HG02623 (cell line): Measurements from ENCODE around the gene ZNF576.
"Not testable (repeated sequence)": the region's sequence is repeated elsewhere in the genome, so short reads cannot be mapped to it uniquely, and the experiment has no call there.

Experiments used
- ATAC-seq: cut with Tn5 transposase; IDR thresholded peaks from one replicate; pipeline ENCODE4 v1.9.1; 2021; ENCODE audit warnings: moderate library complexity; ENCODE audit not compliant: unreplicated experiment

Gene ZNF576

DNA sequence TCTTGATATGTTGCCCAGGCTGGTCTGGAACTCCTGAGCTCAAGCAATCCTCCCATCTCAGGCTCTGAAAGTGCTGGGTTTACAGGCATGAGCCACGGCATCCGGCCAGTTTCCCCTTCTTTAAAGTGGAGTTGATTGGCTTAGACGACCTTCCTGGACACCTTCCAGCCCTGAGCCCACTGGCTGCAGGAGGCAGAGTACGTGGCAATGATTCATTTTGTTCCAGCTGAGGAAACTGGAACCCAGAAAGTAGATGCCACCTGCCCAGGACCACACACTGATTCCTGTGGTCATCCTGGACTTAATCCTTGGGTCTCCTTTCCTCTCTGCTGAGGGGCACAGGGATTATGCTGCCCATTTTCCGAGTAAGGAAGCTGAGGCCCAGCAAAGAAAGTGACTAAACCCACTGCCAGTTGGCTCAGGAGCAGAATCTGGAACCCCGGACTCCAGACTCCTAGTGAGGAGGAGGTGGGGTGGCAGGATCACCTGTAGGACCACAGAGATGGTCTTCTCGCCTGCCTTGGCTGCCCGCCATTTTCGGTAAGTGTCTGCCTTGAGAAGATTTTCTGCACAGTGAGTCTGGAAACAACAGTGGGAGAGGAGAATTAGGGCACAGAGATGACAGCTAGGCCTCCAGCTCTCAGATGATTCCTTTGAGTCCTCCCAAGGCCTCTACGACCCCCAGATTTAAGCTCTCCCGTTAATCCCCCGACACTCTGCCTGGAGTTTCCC is 21.8 kb upstream of the ZNF576 start:
- ATAC-seq, result no peak

DNA sequence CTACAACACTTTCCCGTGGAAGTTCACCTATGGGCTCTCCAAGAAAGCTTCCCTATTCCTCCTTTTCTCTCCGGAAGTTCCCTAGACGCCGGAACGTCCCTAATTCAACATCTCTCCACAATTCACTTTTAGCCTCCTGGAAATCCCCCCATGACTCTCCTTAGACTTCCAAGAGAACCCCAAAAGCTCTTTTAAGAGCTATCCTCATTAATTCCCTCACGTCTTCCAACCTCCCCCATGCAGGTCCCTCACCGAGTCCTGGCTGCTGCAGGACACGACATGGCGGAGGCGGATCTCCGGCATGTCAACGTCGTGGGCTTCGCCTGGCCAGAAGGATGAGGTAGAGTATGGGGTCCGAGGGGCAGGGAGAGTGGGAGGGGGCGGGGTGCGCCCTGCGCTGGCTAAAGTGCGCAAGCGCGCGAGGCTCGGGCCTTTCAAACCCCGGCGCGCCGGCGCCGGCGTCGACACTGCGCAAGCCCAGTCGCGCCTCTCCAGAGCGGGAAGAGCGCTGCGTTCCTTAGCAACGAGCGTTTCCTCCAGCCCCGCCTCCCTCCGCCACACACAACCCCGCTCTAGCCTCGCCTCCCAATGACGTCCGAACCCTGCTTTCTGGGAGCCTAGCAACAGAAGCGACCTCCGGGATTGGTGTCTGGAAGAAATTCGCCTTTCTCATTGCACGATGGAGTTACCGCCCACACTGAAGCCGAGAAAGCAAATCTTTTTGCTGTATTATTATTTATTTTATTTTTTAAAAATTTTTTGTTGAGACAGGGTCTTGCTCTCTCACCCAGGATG is 21.0 kb upstream of the ZNF576 start, which contains the start of the genes PINLYP and XRCC1:
PINLYP (plus strand) TSS at position 646 of the 795 bp plus-strand sequence. CDS start 1,391 bp downstream, outside the sequence.
XRCC1 (minus strand) TSS at position 372 of the 795 bp plus-strand sequence; CDS start at position 303, 69 bp downstream.
- peak; percentile 95 for ATAC-seq

DNA sequence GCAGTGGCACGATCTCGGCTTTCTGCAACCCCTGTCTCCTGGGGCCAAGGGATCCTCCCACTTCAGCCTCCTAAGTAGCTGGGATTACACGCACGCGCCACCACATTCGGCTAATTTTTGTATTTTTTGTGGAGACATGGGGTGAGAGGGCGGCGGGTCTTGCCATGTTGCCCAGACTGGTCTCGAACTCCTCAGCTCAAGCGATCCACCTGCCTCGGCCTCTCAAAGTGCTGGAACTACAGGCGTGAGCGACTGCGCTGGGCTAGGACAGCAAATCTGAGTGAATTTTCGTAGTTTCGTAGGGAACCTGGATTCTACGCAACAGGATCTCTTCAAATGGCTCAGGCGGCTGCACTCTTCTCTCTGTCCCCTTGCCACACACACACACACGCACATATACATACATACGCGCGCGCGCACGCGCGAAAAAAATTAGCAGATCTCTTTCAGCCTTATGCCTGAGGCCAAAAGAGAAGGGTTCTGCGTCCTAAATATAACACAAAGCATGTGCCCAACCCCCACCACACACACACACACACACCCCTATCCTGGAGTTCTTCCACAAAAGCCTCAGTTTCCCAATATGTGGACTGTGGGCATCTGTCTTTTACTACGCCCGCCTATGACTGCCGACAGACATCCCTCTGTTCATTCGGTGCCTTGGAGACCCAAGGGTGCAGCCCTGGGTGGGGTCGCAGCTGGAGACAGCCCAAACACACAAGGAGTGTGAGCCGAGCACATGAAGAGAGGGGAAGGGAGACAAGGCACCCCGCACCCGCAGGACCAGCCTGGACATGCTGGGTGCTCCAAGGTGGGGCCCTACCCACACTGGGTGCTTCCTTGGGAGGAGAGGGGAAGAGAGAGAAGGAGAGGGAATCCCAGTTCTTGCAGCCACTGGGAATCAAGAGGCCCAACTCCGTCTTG is 20.2 kb upstream of the ZNF576 start:
- no peak for ATAC-seq

DNA sequence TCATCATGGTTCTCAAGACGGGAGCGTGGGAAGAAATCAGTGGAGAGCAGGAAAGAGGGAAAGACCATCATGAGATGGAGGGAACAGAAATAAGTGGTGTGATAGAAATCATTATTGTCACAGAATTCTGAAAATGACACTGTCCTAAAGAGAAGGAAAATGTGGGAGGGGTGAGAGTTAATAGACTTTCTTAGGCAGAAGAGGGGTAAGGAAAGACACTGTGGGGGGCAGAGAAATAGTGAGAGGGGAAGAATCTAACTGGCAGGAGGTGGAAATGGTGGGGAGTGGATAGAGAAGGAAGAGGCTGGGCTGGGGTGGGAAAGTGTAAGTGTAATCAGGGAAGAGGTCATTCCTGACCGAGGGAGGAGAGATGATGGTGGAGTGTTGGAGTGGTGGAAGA is 17.6 kb upstream of the ZNF576 start:
- no peak for ATAC-seq

DNA sequence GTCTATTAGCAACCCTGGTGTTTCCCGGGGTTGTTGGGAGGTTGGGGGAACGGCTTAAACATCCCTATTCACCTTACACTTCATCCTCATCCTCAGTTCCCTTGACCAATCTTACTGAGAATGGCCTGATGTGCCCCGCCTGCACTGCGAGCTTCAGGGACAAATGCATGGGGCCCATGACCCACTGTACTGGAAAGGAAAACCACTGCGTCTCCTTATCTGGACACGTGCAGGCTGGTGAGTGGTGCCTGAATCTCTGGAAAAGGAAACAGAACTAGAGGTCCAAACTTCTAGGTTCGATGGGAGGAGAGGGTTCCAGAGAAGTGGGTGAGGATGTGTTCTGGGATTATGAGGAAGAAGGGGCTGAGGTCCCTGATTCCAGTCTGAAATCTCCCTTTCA is 14.9 kb upstream of the ZNF576 start:
- no peak for ATAC-seq

DNA sequence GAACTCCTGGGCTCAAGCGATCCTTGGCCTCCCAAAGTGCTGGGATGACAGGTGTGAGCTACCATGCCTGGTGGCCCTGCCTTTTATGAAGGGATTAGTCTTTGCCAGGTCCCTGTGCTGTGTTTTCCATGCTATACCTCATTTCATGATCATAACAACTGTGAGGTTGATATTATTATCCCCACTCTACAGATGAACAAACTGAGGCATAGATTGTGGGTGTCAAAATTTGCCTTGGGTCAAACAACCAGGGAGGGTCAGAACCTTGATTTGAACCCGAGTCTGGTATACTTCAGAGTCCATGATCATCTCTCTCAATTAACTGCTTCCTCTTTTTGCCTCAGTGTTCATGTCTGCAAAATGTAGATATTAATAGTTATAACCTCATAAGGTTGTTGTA is 13.9 kb upstream of the ZNF576 start:
- ATAC-seq, result no peak

DNA sequence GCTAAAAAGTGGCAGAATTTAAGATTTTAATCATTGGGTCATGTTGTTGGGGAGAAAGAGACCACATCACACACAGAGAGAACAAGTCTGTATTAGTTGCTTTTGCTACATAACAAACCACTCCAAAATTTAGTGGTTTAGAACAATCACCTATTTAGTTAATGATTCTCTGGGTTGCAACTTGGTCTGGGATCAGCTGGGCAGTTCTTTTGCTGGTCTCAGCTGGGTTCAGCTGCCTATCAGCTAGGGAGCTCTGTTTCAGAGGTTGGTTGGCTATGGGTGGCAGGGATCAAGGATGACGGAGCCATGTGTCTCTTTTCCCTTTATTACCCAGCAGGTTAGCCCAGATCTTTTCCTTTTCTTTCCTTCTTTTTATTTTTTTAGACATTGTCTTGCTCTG is 11.9 kb upstream of the ZNF576 start:
- ATAC-seq, result no peak

DNA sequence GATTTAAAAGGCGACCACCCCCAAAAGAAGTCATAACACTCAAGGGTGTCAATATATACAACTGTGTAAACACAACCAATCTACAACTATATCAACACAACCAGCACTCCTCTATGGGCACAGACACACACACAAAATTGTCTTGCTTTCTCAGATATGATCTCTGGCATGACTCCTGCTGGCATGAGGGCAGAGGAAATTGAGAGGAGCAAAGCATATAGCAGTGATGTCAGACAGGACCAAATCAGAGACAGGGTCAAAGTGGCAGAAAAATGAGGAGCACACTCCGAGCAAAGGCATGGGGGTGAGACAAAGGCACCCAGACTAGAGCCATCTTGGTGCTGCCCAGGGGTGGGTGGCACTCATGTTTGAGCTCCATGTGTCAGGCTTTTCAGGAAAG is 10.0 kb upstream of the ZNF576 start:
- ATAC-seq, result no peak

DNA sequence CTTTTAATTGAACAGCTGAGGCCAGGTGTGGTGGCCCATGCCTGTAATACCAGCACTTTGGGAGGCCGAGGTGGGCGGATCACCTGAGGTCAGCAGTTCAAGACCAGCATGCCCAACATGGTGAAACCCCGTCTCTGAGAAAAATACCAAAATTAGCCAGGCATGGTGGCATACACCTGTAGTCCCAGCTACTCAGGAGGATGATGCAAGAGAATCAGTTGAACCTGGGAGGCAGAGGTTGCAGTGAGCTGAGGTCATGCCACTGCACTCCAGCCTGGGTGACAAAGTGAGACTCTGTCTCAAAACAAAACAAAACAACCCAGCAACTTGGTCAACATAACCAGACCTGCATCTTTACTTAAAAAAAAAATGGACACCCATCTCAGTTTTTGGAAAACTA is 9.4 kb upstream of the ZNF576 start:
- not testable (repeated sequence) for ATAC-seq

DNA sequence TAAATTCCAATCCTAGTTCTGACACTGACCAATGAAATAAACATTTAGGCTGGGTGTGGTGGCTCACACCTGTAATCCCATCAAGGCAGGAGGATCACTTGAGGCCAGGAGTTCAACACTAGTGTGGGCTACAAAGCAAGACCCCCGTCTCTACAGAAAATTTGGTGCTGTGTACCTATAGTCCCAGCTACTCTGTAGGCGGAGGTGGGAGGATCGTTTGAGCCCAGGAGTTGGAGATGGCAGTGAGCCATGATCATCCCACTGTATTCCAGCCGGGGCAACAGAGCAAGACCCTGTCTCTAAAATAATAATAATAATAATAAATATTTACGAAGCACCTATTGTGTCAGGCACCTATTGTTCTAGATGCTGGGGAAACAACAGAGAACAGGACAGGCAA is 7.1 kb upstream of the ZNF576 start:
- no peak for ATAC-seq

DNA sequence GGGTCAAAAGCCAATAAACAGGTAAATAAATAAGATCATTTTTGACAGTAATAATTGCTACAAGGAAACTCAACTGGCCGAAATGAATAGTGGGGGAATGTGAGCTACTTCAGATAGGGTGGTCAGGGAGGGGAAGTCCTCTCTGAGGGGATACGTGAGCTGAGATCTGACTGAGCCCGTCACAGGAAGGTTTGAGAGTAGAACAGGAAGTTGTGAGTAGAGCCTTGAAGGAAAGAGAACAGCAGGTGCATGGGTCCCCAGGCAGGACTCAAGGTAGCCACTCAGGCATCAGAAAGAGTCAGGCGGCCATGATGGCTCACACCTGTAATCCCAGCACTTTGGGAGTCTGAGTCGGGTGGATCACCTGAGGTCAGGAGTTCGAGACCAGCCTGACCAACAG is 6.7 kb upstream of the ZNF576 start:
- ATAC-seq, result no peak

DNA sequence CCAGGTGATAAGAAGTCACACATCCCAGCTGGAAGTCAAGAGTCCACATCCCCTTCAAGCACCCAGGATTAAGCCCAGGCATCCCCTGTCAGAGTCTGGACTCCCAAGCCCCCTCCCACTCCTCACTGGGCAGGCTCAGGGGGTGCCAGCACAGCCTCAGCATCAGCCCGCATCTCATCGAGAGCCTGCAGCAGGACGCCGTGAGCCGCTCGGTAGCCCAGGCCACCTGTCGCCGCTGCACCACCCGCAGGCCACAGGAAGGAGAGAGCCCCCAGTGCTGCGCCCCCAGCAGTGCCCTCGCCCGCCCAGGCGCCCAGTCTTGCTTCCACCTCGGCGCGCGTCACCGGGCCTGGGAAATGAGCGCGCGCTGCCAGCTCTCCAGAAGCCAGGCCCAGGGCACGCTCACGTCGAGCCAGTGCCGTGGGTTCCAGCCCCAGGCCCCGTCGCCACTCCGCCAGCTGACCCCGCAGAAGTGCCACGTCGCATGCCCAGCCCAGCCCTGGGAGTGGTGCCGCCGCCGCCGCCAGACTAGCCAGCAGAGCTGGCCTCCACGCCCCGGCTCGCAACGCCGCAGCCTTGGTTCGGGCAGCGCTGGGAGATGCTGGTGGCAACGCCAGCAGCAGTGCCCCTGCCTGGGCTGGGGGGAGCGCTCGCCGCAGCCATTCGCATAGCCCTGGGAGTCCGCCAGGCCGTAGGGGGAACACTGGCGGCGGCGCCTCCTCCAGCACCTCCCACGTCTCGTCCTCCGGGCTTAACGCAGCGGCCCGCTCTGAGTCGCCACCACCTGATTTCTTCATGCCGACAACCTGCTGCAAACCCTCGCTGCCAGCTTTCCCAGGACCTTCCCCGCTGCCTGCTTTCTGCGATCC is 4.3 kb upstream of the ZNF576 start:
- no peak for ATAC-seq

DNA sequence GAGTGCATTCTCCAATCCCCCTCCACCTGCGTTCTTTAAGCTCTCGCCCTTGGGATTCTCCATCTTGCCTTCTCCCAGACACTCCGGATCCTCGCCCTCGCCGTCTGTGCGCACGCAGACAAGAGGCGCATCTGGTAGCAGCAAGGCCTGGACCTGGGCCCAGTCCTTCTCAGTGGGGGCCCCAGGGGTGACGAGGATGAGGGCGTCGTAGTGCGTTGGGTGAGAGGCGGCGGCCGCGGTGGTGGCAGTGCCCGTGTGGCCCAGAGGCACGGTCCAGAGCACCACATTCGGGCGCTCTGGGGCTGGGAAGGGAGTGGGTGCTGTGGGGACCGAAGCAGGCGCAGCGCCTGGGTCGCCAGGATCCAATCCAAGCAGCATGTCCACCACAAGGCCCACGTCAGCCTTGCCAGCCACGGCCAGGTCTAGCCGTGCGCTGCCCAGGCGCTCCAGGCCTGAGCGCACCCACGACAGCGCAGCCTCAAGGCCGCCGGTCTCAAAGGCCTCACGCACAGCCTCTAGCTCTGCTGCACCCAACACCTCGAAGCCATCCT is 3.5 kb upstream of the ZNF576 start:
- ATAC-seq, result no peak

DNA sequence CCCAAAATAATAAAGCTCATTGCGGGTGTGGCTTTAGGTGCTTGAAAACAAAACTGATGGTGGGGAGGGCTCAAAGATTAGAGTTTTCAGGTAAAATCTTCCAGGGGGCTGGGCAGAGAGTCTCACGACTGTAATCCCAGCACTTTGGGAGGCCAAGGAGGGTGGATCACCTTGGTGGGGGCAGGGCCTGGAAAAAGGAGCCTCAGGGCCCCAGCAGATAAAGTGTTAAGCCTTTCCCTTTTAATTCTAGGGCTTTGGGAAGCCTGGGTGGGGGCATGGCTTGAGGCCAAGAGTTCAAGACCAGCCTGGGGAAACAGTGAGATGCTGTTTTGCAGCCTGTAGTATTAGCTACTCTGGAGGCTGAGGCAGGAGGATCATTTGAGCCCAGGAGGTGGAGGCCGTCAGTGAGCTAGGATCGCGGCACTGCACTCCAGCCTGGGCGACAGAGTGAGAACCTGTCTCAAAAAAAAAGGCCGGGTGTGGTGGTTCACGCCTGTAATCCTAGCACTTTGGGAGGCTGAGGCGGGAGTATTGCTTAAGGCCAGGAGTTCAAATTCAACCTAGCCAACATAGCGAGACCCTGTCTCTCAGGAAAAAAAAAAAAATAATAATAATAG is 2.2 kb upstream of the ZNF576 start:
- ATAC-seq, result no peak

DNA sequence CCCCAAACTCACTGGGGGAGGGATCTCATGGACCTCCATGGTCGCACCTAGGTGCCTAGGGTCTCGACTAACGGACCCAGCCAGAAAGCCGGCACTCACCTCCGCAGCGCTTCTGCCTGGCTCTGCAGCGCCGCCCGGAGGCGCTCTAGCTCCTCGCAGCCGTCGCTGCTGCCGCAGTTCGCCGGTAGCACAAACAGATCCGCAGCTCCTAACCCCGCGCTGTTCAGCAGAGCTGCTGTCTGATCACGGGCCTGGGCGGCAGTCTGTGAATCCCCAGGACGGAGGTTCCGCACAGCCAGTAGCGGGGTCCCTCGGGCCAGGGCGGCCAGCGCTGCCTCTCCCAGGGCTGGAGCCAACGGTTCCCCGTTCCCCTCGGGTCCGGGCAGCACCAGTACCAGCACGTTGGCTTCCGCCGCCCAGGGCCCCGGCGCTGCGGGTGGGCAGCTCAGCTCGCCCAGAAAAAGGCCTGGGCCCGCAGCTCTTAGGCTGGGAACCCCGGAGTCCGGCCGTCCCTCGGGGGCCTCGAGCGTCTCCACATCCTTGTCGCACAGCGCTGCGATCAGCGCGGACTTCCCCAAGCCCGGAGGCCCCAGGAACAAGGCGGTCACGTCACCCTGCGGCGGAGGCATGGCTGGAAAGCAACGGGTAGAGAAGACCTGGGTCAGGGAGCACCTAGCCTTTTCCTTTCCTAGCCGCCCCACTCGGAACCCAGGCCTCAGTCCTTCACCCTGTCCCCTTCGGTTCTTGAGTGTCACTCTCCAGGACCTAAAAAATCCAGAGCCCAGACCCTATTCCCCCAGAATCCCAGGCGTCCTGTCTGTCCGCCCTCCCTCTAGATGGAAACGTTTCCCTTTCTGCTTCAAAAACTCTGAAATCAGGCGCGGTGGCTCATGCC is 1.4 kb upstream of the ZNF576 start:
- no peak for ATAC-seq

DNA sequence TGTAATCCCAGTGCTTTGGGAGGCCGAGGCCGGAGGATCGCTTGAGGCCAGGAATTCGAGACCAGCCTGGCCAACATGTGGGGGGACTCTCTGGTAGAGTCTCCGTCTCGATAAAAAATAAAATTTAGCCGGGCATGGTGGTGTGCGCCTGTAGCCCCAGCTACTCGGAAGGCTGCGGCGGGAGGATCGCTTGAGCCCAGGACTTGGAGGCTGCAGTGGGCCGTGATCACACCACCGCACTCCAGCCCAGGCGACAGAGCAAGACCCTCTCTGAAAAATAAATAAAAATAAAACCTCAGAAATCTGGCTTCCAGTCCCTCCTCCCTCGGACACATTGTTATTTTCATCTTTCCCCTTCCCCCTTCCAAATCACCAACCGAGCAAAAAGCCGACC is 793 bp upstream of the ZNF576 start:
- no peak for ATAC-seq

DNA sequence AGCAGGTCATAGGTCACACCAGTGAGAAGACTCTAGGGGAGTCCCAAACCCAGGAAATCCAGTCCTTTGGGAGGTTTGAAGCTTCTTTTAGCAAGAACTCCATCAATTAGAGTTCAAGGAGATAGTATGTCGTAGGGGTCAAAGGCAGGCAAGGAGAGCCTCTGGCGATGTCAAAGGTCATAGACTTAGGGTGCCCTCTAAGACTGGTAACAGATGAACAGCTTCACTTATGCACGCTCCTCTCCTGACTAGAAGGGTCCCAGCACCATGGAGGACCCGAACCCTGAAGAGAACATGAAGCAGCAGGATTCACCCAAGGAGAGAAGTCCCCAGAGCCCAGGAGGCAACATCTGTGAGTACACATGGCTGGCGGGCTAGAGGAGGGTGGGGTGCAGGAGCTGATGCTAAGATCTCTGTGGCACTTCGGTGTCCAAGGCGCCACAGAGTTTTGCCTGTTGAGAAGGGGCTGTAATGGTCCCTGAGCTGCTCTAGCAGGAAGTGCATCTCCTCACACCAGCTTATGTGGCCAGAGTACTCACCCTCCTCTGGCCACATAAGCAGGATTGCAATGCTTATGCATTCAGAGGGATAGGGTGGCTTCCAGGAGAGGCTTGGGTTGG is 557 bp downstream of the ZNF576 start:
- ATAC-seq, result no peak

DNA sequence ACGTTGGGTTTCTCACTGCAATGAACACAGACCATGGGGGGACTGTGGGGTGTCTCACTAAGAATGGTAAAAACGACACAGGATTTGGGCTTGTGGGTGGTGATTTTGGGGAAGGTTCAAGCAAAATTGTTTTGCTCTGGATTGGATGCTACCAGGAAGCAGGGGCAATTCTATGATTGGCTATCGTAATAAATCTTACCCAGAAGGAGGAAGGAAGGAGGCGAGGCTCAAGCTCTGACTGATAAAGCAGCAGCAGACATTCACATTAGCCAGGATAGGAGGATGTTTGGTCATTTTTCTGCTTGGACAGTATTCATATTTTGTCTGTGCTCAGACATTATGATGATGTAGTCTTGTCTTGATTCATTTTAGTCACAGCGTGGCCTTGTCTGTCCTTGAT is 1.5 kb downstream of the ZNF576 start:
- ATAC-seq, result no peak
